ENCODE results near the gene KCNJ1. TPM values are rescaled to one million over a fixed set of nuclear protein-coding genes. Genes with fewer than 3 reads are reported as not detected.

The KCNJ1 gene
- total RNA-seq, 1 donor = not detected

GRCh38 chr11:128904303-128904655 lies 37.2 kb upstream of the KCNJ1 start:
- Histone ChIP-seq H4K20me1 (ENCODE audit: insufficient read depth, low read length) (no peaks in the 10 kb centered on the region), H2AFZ (ENCODE audit: low read length) (no peak overlapping the region), H3K36me3 (ENCODE audit: insufficient read depth, low read length) (no peaks in the 10 kb centered on the region), H3K4me2 (ENCODE audit: insufficient read depth, low read length) (peak overlapping the region; percentile 78), H3K27me3 (ENCODE audit: insufficient read depth, low read length) (no peaks in the 10 kb centered on the region), H3K4me1 (ENCODE audit: insufficient read depth, low read length) (peaks cover 46% of the 10 kb centered on the region), H3K79me2 (ENCODE audit: insufficient read depth, low read length) (no peaks in the 10 kb centered on the region), H3K9me3 (ENCODE audit: low read depth, low read length) (no peaks in the 10 kb centered on the region), H3K27ac (ENCODE audit: low read depth, low read length) (no peak overlapping the region), H3K4me3 (ENCODE audit: insufficient read depth, low read length) (no peak overlapping the region)
- TF ChIP-seq CTCF (IDR thresholded peaks at IDR 0.05; ENCODE audit: extremely low read depth, low read depth, low read length) = no peak
- DNase-seq (ENCODE audit: insufficient read length, low spot score, missing footprints) = no peak

GRCh38 chr11:128903248-128904061 lies 36.4 kb upstream of the KCNJ1 start:
- DNase-seq (ENCODE audit: insufficient read length, low spot score, missing footprints) = no peak
- TF ChIP-seq CTCF (IDR thresholded peaks at IDR 0.05; ENCODE audit: extremely low read depth, low read depth, low read length) = no peak

DNA sequence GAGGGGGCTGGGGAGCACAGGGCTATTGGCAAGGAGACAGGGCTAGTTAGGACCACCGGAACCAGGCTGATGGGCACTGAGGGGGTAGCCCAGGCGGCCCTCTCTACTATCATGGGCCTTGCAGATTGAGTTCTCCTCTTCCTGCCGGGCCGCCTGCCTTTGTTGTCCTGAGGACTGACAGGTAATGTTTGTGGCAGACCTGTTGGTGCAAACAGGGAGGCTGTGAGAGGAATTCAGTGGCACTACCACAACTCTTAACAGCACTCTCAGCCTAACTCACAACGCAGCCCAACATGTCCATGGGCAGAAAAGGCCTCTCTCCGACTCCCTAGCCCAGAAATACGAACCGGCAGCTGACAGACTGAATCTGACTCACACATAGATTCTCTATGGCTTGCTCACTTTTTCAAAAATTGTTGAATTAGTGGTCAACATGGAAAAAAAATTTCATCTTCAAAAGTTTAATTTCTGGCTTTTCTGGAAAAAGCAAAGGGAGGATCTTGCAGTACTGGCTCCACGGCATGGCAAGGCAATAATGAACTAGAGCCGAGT lies 35.5 kb upstream of the KCNJ1 start:
- Histone ChIP-seq H3K4me2 (ENCODE audit: insufficient read depth, low read length) (peak overlapping the region; percentile 31), H3K27ac (ENCODE audit: low read depth, low read length) (peak overlapping the region; percentile 38), H3K4me3 (ENCODE audit: insufficient read depth, low read length) (no peak overlapping the region), H2AFZ (ENCODE audit: low read length) (peak overlapping the region; percentile 65), H4K20me1 (ENCODE audit: insufficient read depth, low read length) (no peaks in the 10 kb centered on the region), H3K9me3 (ENCODE audit: low read depth, low read length) (no peaks in the 10 kb centered on the region), H3K36me3 (ENCODE audit: insufficient read depth, low read length) (no peaks in the 10 kb centered on the region), H3K27me3 (ENCODE audit: insufficient read depth, low read length) (no peaks in the 10 kb centered on the region), H3K4me1 (ENCODE audit: insufficient read depth, low read length) (peaks cover 34% of the 10 kb centered on the region), H3K79me2 (ENCODE audit: insufficient read depth, low read length) (no peaks in the 10 kb centered on the region)
- TF ChIP-seq CTCF (IDR thresholded peaks at IDR 0.05; ENCODE audit: extremely low read depth, low read depth, low read length) = no peak
- peak; percentile 95 for DNase-seq (ENCODE audit: insufficient read length, low spot score, missing footprints)

More at GRCh38 chr11:128903248-128904061, 36.4 kb upstream of the KCNJ1 start:
- no peak overlapping the region for H2AFZ ChIP-seq (ENCODE audit: low read length)
- H3K79me2 ChIP-seq (ENCODE audit: insufficient read depth, low read length) = no peaks in the 10 kb centered on the region
- peaks cover 41% of the 10 kb centered on the region for H3K4me1 ChIP-seq (ENCODE audit: insufficient read depth, low read length)
- no peak overlapping the region for H3K4me3 ChIP-seq (ENCODE audit: insufficient read depth, low read length)
- no peaks in the 10 kb centered on the region for H3K27me3 ChIP-seq (ENCODE audit: insufficient read depth, low read length)
- H3K4me2 ChIP-seq (ENCODE audit: insufficient read depth, low read length) = peak overlapping the region; percentile 31
- no peaks in the 10 kb centered on the region for H3K36me3 ChIP-seq (ENCODE audit: insufficient read depth, low read length)
- no peaks in the 10 kb centered on the region for H4K20me1 ChIP-seq (ENCODE audit: insufficient read depth, low read length)
- H3K9me3 ChIP-seq (ENCODE audit: low read depth, low read length) = no peaks in the 10 kb centered on the region
- H3K27ac ChIP-seq (ENCODE audit: low read depth, low read length) = peak overlapping the region; percentile 38
